HCT116 (cell line): ENCODE results near the gene SLC22A5. TPM values are rescaled to one million over a fixed set of nuclear protein-coding genes. Genes with fewer than 3 reads are reported as not detected.
A peak's percentile ranks its signal among the peaks of the same experiment; 100 is the strongest.

Source experiments
- ATAC-seq: fragments of 200-7000 bp; cut with Tn5 transposase; 2 replicates; pipeline ENCODE4 v1.9.1; 2020; ENCODE audit warnings: mild to moderate bottlenecking, moderate library complexity
- BruUV-seq: library from RNA; stranded (reverse); fragments of 400-500 nt; replicated peaks from 2 replicates; lab custom pipeline; 2021; lab: Mats Ljungman, UMichigan
- CTCF ChIA-PET: fragments of 300-600 bp; sonication (Branson Sonifier 250); formaldehyde crosslinking; loops from one replicate; lab custom pipeline; 2021; ENCODE audit warnings: antibody characterized with exemption; lab: Charles Lee
- POLR2A ChIA-PET: fragments of 300-600, 350-600 bp; sonication (Branson Sonifier 250); formaldehyde crosslinking; loops from one replicate; lab custom pipeline; 2021; ENCODE audit warnings: antibody characterized with exemption; lab: Charles Lee
- RAD21 ChIA-PET, 2 experiments: fragments of 300-600 bp; sonication (Branson Sonifier 250); formaldehyde crosslinking; loops; one replicate each; lab custom pipeline; 2023; ENCODE audit warnings: low total read pairs in 2 of 2; ENCODE audit not compliant: uncharacterized antibody in 2 of 2, unreplicated experiment in 2 of 2, low non-redundant PET in 1 of 2; lab: Charles Lee
- DNase-seq: peaks from one replicate; pipeline ENCODE4 v3.0.0-alpha.2; 2010; ENCODE audit warnings: low read depth, low spot score
- H2AFZ ChIP-seq: fragments of 200-600 bp; shearing (Covaris generic), sonication (generic); 2 replicates; pipeline ENCODE4 v1.6.1; 2017; ENCODE audit warnings: low read depth, mixed run types, mixed read lengths, antibody characterized with exemption, low read length; ENCODE audit not compliant: poor library complexity, severe bottlenecking
- H3K27ac ChIP-seq: 2 replicates; pipeline ENCODE4 v1.5.1; 2012; ENCODE audit warnings: low read depth, low read length
- H3K27me3 ChIP-seq: fragments of 200-600 bp; sonication (generic); 2 replicates; pipeline ENCODE4 v1.6.1; 2016; ENCODE audit warnings: mixed run types, low read length, mixed read lengths; ENCODE audit not compliant: insufficient read depth
- H3K36me3 ChIP-seq, 2 experiments: fragments of 200-500 bp in 1 of 2; fragments of 200-600 bp in 1 of 2; sonication (Bioruptor generic) in 1 of 2; sonication (generic) in 1 of 2; 2 replicates each; pipeline versions ENCODE4 v1.5.1 to v1.6.1; 2014 to 2016; ENCODE audit warnings: low read length in 2 of 2, inconsistent platforms in 1 of 2, mixed read lengths in 1 of 2, mixed run types in 1 of 2; ENCODE audit not compliant: insufficient read depth in 2 of 2, control insufficient read depth in 1 of 2
- H3K4me1 ChIP-seq, 2 experiments: fragments of 200-600 bp in 1 of 2; sonication (generic) in 1 of 2; 2 replicates each; pipeline versions ENCODE4 v1.5.1 to v1.6.1; 2012 to 2017; ENCODE audit warnings: low read length in 2 of 2, inconsistent platforms in 1 of 2, mild to moderate bottlenecking in 1 of 2, mixed read lengths in 1 of 2, mixed run types in 1 of 2, moderate library complexity in 1 of 2; ENCODE audit not compliant: insufficient read depth in 2 of 2, control insufficient read depth in 1 of 2
- H3K4me2 ChIP-seq: fragments of 200-600 bp; sonication (generic); 2 replicates; pipeline ENCODE4 v1.6.1; 2017; ENCODE audit warnings: mixed run types, low read length, mixed read lengths
- H3K4me3 ChIP-seq, 2 experiments: fragments of 200-600 bp in 1 of 2; sonication (generic) in 1 of 2; replicated peaks in 1 of 2; 2 replicates each; pipeline ENCODE4 v1.5.1; 2011 to 2016; ENCODE audit warnings: low read length in 2 of 2, control low read depth in 1 of 2, low read depth in 1 of 2, mild to moderate bottlenecking in 1 of 2, mixed read lengths in 1 of 2, mixed run types in 1 of 2
- H3K79me2 ChIP-seq: fragments of 200-600 bp; sonication (generic); 2 replicates; pipeline ENCODE4 v1.6.1; 2017; ENCODE audit warnings: mild to moderate bottlenecking, mixed run types, low read length, moderate library complexity, mixed read lengths; ENCODE audit not compliant: insufficient read depth
- H3K9ac ChIP-seq: fragments of 200-600 bp; sonication (generic); 2 replicates; pipeline ENCODE4 v1.6.1; 2016; ENCODE audit warnings: low read length, mixed read lengths
- H3K9me2 ChIP-seq: fragments of 200-600 bp; sonication (generic), shearing (Covaris generic); 2 replicates; pipeline ENCODE4 v1.6.1; 2017; ENCODE audit warnings: mixed run types, mild to moderate bottlenecking, moderate library complexity; ENCODE audit not compliant: insufficient read depth
- H3K9me3 ChIP-seq, 2 experiments: fragments of 200-500 bp in 1 of 2; fragments of 200-600 bp in 1 of 2; sonication (Bioruptor generic) in 1 of 2; sonication (generic) in 1 of 2; 2 replicates each; pipeline ENCODE4 v1.6.1; 2014 to 2017; ENCODE audit warnings: low read length in 2 of 2, mixed read lengths in 2 of 2, inconsistent platforms in 1 of 2, low read depth in 1 of 2, mild to moderate bottlenecking in 1 of 2, mixed run types in 1 of 2, moderate library complexity in 1 of 2; ENCODE audit not compliant: control insufficient read depth in 1 of 2, insufficient read depth in 1 of 2
- H4K20me1 ChIP-seq: fragments of 200-600 bp; sonication (generic), shearing (Covaris generic); 2 replicates; pipeline ENCODE4 v1.6.1; 2017; ENCODE audit warnings: mixed run types, mild to moderate bottlenecking, moderate library complexity; ENCODE audit not compliant: insufficient read depth
- CBX3 ChIP-seq: IDR thresholded peaks from 2 replicates; pipeline ENCODE4 v1.6.1; 2012; ENCODE audit warnings: low read depth
- CEBPB ChIP-seq: IDR thresholded peaks from 2 replicates; pipeline ENCODE4 v1.6.1; 2012; ENCODE audit warnings: low read depth
- ELF1 ChIP-seq: IDR thresholded peaks from 2 replicates; pipeline ENCODE4 v1.6.1; 2012; ENCODE audit warnings: low read depth, borderline replicate concordance
- EZH2 ChIP-seq: fragments of 200-600 bp; sonication (generic); IDR thresholded peaks from 2 replicates; pipeline ENCODE4 v1.6.1; 2017; ENCODE audit warnings: antibody characterized with exemption, mixed run types
- EZH2phosphoT487 ChIP-seq: fragments of 200-600 bp; IDR thresholded peaks from 2 replicates; pipeline ENCODE4 v1.6.1; 2018; ENCODE audit warnings: antibody characterized with exemption, borderline replicate concordance
- FOSL1 ChIP-seq: IDR thresholded peaks from 2 replicates; pipeline ENCODE4 v1.6.1; 2012; ENCODE audit warnings: low read depth
- JUND ChIP-seq: IDR thresholded peaks from 2 replicates; pipeline ENCODE4 v1.6.1; 2012
- MAX ChIP-seq: IDR thresholded peaks from 2 replicates; pipeline ENCODE4 v1.6.1; 2012
- POLR2A ChIP-seq: IDR thresholded peaks from 2 replicates; pipeline ENCODE4 v1.7.0; 2011; ENCODE audit warnings: borderline replicate concordance; ENCODE audit not compliant: insufficient read depth, insufficient read length; ENCODE audit errors: extremely low read depth
- POLR2AphosphoS5 ChIP-seq: IDR thresholded peaks from 2 replicates; pipeline ENCODE4 v1.6.1; 2011; ENCODE audit warnings: mild to moderate bottlenecking, low read depth, low read length, moderate library complexity
- RAD21 ChIP-seq: IDR thresholded peaks from 2 replicates; pipeline ENCODE4 v1.6.1; 2012; ENCODE audit warnings: low read depth, mild to moderate bottlenecking
- SIN3A ChIP-seq: IDR thresholded peaks from 2 replicates; pipeline ENCODE4 v1.6.1; 2012; ENCODE audit warnings: low read depth
- SP1 ChIP-seq: IDR thresholded peaks from 2 replicates; pipeline ENCODE4 v1.6.1; 2012; ENCODE audit warnings: low read depth
- YY1 ChIP-seq: IDR thresholded peaks from 2 replicates; pipeline ENCODE4 v1.6.1; 2011; ENCODE audit warnings: low read length, low read depth, moderate library complexity, mild to moderate bottlenecking; ENCODE audit not compliant: insufficient replicate concordance; ENCODE audit errors: extremely low read depth
- ZBTB33 ChIP-seq: IDR thresholded peaks from 2 replicates; pipeline ENCODE4 v1.6.1; 2011; ENCODE audit warnings: mild to moderate bottlenecking, low read length, moderate library complexity; ENCODE audit not compliant: insufficient replicate concordance; ENCODE audit errors: extremely low read depth
- ZNF274 ChIP-seq: fragments of 200-500 bp; sonication (Bioruptor generic); IDR thresholded peaks from 2 replicates; pipeline ENCODE4 v1.6.1; 2014; ENCODE audit warnings: mild to moderate bottlenecking, low read depth, low read length, inconsistent platforms
- intact Hi-C: fragments of 100-400 bp; cut with micrococcal nuclease; formaldehyde crosslinking; loops from 2 replicates; pipeline ENCODE4 v1.10.0; 2022
- total RNA-seq: library from RNA; stranded (reverse); gene quantifications from one replicate; pipeline ENCODE4 v1.2.1, GENCODE V29; 2021; ENCODE audit not compliant: unreplicated experiment
- TF ChIP-seq, protein P1 (sequence below), 3 experiments: fragments of 200-600 bp in 1 of 3; sonication (generic) in 1 of 3; IDR thresholded peaks in 2 of 3; conservative IDR thresholded peaks in 1 of 3; 2 replicates each; pipeline ENCODE4 v1.5.1; 2012 to 2017; ENCODE audit warnings: low read depth in 2 of 3, low read length in 2 of 3, antibody characterized with exemption in 1 of 3, borderline replicate concordance in 1 of 3, control low read depth in 1 of 3, mild to moderate bottlenecking in 1 of 3, mixed read lengths in 1 of 3, mixed run types in 1 of 3, moderate library complexity in 1 of 3; ENCODE audit not compliant: insufficient read depth in 1 of 3
- TF ChIP-seq, protein P2 (sequence below): IDR thresholded peaks from 2 replicates; pipeline ENCODE4 v1.6.1; 2012; ENCODE audit warnings: low read depth

SLC22A5 gene
- total RNA-seq, 1 experiment from 2014 or later, result 9.9 TPM

DNA sequence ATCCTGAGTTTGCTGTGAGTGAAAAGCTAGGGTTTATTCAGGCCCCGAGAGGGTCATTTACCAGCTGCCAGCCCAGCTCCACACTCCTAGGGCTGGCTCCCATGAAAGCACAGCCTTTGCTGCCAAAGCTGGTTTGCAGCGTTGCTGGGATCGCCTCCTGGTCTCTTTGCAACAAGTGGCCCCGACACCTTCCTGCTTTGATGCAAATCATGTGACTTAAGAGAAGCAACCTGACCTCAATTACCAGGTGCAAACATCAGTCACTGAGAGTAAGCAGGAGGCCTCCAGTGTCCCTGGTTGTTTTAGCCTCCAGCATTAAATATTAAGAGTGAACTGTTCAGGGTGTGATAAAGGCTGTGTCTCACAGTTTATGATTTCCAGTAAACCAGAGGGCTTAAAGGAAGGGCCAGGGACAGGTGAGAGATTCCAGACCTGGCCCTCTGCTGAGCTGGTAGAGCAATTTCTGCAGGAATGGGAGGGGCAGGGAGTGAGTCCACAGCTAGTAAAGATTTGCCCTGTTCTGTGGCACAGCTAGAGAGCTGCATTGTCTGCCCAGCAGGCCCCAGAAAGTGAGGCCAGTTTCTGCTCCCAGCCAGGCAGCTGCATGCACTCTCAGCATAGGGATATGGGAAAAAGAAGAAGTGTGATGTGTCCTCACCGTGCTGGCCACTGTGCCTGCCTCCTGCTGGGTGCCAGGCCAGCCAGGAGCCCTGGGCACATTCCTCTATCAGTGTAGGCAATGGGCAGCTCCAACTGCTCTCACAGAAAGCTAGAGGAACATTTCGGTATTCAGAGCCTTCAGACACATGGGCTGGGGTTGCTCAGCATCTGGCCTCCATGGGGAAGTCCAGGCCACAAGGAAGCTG is 58.0 kb downstream of the SLC22A5 start:
- Histone ChIP-seq H3K36me3 (no peaks in the 10 kb centered on the region), H3K27ac (peak overlapping the region; percentile 21; the same call in 1 of the 2 replicates), H3K4me3 (no peak overlapping the region), H3K9me2 (no peaks in the 10 kb centered on the region), H2AFZ (no peak overlapping the region), H4K20me1 (no peaks in the 10 kb centered on the region), H3K4me2 (peak overlapping the region; percentile 46), H3K9me3 (no peaks in the 10 kb centered on the region), H3K79me2 (no peaks in the 10 kb centered on the region), H3K4me1 (peaks cover 59 to 78% of the 10 kb centered on the region in 2 experiments), H3K27me3 (no peaks in the 10 kb centered on the region), H3K9ac (peak overlapping the region; percentile 48)
- ChIA-PET POLR2A (interaction anchor here (1.3 to 3.4 kb wide), 4 partner anchors 8 to 70 kb away, joined by 4 to 19 read pairs (median 6); partner anchors contain the start of gene IRF1), CTCF (interaction anchor here (0.8 to 1.6 kb wide), 9 partner anchors 10 to 73 kb away, joined by 3 to 6 read pairs (median 3); partner anchors contain the start of gene IRF1), RAD21 (interaction anchor here (1.1 to 2.0 kb wide), 3 partner anchors 63 to 73 kb away, joined by 3 to 8 read pairs (median 4); partner anchors contain the start of gene IRF1 (in 1 of the 2))
- ATAC-seq (0 out of 2 replicates have a peak, but pooled peaks have one; percentile 6), DNase-seq (no peak)
- intact Hi-C loops, result no loop called here
- no TSS peak for BruUV-seq
- TF ChIP-seq POLR2A (no peak), CBX3 (no peak), MAX (no peak), ZBTB33 (no peak), SIN3A (no peak), RAD21 (no peak), FOSL1 (no peak), SP1 (no peak), ZNF274 (no peak), ELF1 (no peak), YY1 (no peak), CEBPB (no peak), EZH2phosphoT487 (no peak), POLR2AphosphoS5 (no peak), JUND (no peak), EZH2 (no peak)
- TF ChIP-seq, protein P1, sequence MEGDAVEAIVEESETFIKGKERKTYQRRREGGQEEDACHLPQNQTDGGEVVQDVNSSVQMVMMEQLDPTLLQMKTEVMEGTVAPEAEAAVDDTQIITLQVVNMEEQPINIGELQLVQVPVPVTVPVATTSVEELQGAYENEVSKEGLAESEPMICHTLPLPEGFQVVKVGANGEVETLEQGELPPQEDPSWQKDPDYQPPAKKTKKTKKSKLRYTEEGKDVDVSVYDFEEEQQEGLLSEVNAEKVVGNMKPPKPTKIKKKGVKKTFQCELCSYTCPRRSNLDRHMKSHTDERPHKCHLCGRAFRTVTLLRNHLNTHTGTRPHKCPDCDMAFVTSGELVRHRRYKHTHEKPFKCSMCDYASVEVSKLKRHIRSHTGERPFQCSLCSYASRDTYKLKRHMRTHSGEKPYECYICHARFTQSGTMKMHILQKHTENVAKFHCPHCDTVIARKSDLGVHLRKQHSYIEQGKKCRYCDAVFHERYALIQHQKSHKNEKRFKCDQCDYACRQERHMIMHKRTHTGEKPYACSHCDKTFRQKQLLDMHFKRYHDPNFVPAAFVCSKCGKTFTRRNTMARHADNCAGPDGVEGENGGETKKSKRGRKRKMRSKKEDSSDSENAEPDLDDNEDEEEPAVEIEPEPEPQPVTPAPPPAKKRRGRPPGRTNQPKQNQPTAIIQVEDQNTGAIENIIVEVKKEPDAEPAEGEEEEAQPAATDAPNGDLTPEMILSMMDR (IDR thresholded peaks at IDR 0.05 in 2 of 3, conservative IDR thresholded peaks at IDR 0.05 in 1 of 3; ENCODE audit: borderline replicate concordance in 1 of 3, insufficient read depth in 1 of 3, low read depth in 2 of 3, low read length in 2 of 3), result no peak
- TF ChIP-seq, protein P2, sequence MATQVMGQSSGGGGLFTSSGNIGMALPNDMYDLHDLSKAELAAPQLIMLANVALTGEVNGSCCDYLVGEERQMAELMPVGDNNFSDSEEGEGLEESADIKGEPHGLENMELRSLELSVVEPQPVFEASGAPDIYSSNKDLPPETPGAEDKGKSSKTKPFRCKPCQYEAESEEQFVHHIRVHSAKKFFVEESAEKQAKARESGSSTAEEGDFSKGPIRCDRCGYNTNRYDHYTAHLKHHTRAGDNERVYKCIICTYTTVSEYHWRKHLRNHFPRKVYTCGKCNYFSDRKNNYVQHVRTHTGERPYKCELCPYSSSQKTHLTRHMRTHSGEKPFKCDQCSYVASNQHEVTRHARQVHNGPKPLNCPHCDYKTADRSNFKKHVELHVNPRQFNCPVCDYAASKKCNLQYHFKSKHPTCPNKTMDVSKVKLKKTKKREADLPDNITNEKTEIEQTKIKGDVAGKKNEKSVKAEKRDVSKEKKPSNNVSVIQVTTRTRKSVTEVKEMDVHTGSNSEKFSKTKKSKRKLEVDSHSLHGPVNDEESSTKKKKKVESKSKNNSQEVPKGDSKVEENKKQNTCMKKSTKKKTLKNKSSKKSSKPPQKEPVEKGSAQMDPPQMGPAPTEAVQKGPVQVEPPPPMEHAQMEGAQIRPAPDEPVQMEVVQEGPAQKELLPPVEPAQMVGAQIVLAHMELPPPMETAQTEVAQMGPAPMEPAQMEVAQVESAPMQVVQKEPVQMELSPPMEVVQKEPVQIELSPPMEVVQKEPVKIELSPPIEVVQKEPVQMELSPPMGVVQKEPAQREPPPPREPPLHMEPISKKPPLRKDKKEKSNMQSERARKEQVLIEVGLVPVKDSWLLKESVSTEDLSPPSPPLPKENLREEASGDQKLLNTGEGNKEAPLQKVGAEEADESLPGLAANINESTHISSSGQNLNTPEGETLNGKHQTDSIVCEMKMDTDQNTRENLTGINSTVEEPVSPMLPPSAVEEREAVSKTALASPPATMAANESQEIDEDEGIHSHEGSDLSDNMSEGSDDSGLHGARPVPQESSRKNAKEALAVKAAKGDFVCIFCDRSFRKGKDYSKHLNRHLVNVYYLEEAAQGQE, result no peak
